Urinary bladder (tissue), 4 donors: ENCODE measurements around the gene ALK. TPM values are rescaled to one million over a fixed set of nuclear protein-coding genes. Genes with fewer than 3 reads are reported as not detected.
A peak's percentile ranks its signal among the peaks of the same experiment; 100 is the strongest.

Experiments used
- DNase-seq: peaks from one replicate; pipeline ENCODE4 v3.0.0-alpha.2; 2015; ENCODE audit errors: extremely low spot score
- H3K27ac ChIP-seq: one replicate; pipeline ENCODE4 v1.5.1; 2013; ENCODE audit warnings: low read depth, mild to moderate bottlenecking, moderate library complexity
- H3K36me3 ChIP-seq: one replicate; pipeline ENCODE4 v1.6.1; 2013; ENCODE audit warnings: mild to moderate bottlenecking, moderate library complexity; ENCODE audit not compliant: insufficient read depth
- H3K4me1 ChIP-seq: one replicate; pipeline ENCODE4 v1.6.1; 2013; ENCODE audit warnings: mild to moderate bottlenecking, moderate library complexity; ENCODE audit not compliant: insufficient read depth
- H3K4me3 ChIP-seq: one replicate; pipeline ENCODE4 v1.5.1; 2013; ENCODE audit warnings: low read depth, low read length
- WGBS: extraction: QIAGEN DNeasy Blood & Tissue Kit; methylation state at CpG from one replicate; pipeline ENCODE4 v1.1.7; 2013; 5-methylcytosine and 5-hydroxymethylcytosine counted together
- polyA plus RNA-seq: library from polyadenylated mRNA; stranded (reverse); fragments of 200-250 nt; gene quantifications from one replicate; pipeline ENCODE4 v1.2.3, GENCODE V29; 2013
- total RNA-seq: library from RNA; depleted of rRNA; stranded (reverse); fragments of >200 nt; gene quantifications from one replicate; pipeline ENCODE4 v1.2.3, GENCODE V29; 2014
- donor health status: healthy with polysubstance abuse.
- donor health status: healthy.

ALK gene
- total and polyA plus RNA-seq, 2 donors = 0.29 to 1.0 TPM

GRCh38 chr2:29544917-29545316 is 376.5 kb downstream of the ALK start:
- 73% methylated on average over 2 of the region's 2 CpGs for WGBS
- Histone ChIP-seq H3K4me3 (no peak overlapping the region), H3K4me1 (no peaks in the 10 kb centered on the region), H3K36me3 (no peaks in the 10 kb centered on the region), H3K27ac (no peak overlapping the region)
- DNase-seq = no peak

GRCh38 chr2:29544031-29544430 is 377.4 kb downstream of the ALK start:
- DNase-seq = no peak
- H3K4me1 ChIP-seq = no peaks in the 10 kb centered on the region

GRCh38 chr2:29535188-29535587 is 386.2 kb downstream of the ALK start:
- H3K36me3 ChIP-seq = no peaks in the 10 kb centered on the region
- 96% methylated on average over 1 of the region's 1 CpG for WGBS
- no peaks in the 10 kb centered on the region for H3K4me1 ChIP-seq
- H3K27ac ChIP-seq = no peak overlapping the region
- DNase-seq = no peak
- H3K4me3 ChIP-seq = no peak overlapping the region

More at GRCh38 chr2:29544031-29544430, 377.4 kb downstream of the ALK start:
- H3K4me3 ChIP-seq = no peak overlapping the region
- H3K36me3 ChIP-seq = no peaks in the 10 kb centered on the region
- 79% methylated on average over 3 of the region's 3 CpGs for WGBS
- no peak overlapping the region for H3K27ac ChIP-seq

GRCh38 chr2:29532436-29532835 is 388.9 kb downstream of the ALK start:
- 59% methylated on average over 1 of the region's 1 CpG for WGBS
- no peaks in the 10 kb centered on the region for H3K36me3 ChIP-seq
- H3K27ac ChIP-seq = no peak overlapping the region
- no peaks in the 10 kb centered on the region for H3K4me1 ChIP-seq
- no peak overlapping the region for H3K4me3 ChIP-seq
- no peak for DNase-seq

DNA sequence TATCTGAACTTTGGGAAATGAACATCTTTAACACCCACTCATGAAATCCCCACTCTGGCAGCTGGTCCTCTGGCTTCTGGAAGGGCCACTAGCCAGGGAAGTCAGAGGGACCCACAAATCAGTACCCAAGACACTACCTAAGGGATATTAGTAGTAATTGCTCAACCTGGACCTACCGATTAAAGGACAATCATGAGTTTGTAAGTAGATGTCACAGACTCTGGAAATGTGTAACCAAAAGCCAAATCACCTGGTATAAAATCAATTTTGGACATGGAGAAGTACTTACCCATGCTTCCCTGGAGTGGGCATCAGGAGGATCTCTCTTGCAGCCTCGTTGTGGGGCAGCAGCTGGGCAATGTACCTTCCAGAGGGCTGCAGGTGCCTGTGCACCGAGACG is 389.8 kb downstream of the ALK start:
- no peak overlapping the region for H3K27ac ChIP-seq
- H3K4me3 ChIP-seq = no peak overlapping the region
- no peak for DNase-seq
- 95% methylated on average over 4 of the region's 4 CpGs for WGBS
- no peaks in the 10 kb centered on the region for H3K36me3 ChIP-seq
- H3K4me1 ChIP-seq = no peaks in the 10 kb centered on the region

- H3K27ac ChIP-seq = no peak overlapping the region
- no peaks in the 10 kb centered on the region for H3K36me3 ChIP-seq
- no peak for DNase-seq
- no peak overlapping the region for H3K4me3 ChIP-seq
- no peaks in the 10 kb centered on the region for H3K4me1 ChIP-seq
- WGBS = 80% methylated on average over 2 of the region's 2 CpGs
Observed at GRCh38 chr2:29530281-29530680, 391.1 kb downstream of the ALK start.

DNA sequence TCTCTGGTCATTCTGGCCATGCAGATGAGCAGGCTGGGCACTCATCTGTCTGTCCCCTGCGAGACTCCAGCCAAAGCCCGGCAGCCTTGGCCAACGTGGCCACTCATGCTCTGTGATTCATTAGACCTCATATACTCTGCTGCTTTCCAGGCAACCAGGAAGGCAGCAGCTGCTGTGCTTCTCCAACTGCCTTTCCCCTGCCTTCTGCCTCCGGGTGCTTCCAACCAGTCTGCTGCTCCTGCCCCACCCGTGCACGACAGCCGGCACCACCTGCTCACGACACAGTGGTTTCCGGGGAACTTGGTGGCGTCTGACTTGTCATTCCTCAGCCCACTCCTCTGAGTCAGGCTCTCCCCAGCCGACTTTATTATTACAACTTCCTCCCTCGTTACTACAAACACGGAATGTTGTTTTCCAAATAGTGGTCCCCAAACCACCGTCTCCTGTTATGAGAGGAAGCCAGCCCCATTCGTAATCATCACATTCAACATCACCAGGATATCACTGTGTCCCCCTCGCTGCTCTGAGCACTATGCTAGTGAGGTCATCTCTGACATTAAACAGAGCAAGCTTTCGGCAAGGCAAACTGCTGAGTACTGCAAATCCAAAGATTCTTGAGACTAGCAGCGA is 392.4 kb downstream of the ALK start:
- Histone ChIP-seq H3K36me3 (no peaks in the 10 kb centered on the region), H3K4me1 (no peaks in the 10 kb centered on the region), H3K27ac (no peak overlapping the region), H3K4me3 (no peak overlapping the region)
- 14% methylated on average over 18 of the region's 18 CpGs for WGBS
- DNase-seq = peak; percentile 20

DNA sequence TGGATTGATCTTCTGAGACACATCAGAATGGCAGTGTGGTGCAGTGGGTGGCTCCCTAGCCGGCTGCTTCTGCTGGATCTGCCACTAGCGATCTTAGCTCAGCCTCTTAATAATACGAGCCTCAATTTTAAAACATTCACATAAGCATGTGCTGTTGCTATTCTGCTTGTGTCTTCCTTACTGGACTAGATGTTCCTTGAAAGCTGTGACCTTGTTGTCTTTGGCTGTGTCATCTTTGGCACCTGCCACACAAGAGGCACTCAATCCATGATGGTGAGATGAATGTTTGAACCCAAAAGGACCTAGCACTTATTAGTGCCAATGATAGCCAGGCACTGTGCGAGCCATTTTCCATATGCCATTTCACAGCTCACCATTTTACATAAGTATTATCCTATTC is 393.0 kb downstream of the ALK start:
- no peaks in the 10 kb centered on the region for H3K36me3 ChIP-seq
- 92% methylated on average over 4 of the region's 4 CpGs for WGBS

GRCh38 chr2:29527947-29528346 is 393.4 kb downstream of the ALK start:
- Histone ChIP-seq H3K4me3 (no peak overlapping the region), H3K4me1 (no peaks in the 10 kb centered on the region), H3K27ac (no peak overlapping the region), H3K36me3 (no peaks in the 10 kb centered on the region)
- 81% methylated on average over 8 of the region's 8 CpGs for WGBS
- DNase-seq = no peak

More for the DNA sequence above, 393.0 kb downstream of the ALK start:
- no peak overlapping the region for H3K4me3 ChIP-seq
- no peak for DNase-seq
- no peaks in the 10 kb centered on the region for H3K4me1 ChIP-seq
- no peak overlapping the region for H3K27ac ChIP-seq

- Histone ChIP-seq H3K4me1 (no peaks in the 10 kb centered on the region), H3K4me3 (no peak overlapping the region), H3K27ac (no peak overlapping the region), H3K36me3 (no peaks in the 10 kb centered on the region)
- WGBS = 92% methylated on average over 7 of the region's 7 CpGs
- DNase-seq = no peak
Observed at GRCh38 chr2:29526587-29527586, 394.5 kb downstream of the ALK start.

DNA sequence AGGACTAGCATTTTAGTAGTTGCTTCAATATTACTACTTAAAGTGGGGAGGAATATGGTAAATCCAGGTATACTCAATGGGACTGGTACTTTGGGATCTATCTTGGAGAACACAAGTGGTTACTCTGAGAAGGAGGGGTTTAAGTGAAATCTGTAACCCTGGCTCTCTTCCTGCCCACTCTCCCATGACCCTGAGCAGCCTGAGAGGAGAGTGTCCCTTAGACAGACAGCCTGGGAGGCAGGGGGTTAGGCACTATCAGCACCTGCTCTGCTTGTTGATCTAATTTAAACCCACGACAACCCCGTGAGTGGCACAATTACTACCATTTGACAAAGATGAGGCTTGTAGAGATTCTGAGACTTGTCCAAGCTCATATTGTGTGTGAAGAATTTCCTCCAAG is 395.5 kb downstream of the ALK start:
- WGBS = 92% methylated on average over 2 of the region's 2 CpGs

GRCh38 chr2:29524652-29525051 is 396.7 kb downstream of the ALK start:
- Histone ChIP-seq H3K36me3 (no peaks in the 10 kb centered on the region), H3K4me1 (no peaks in the 10 kb centered on the region)
- 91% methylated on average over 1 of the region's 1 CpG for whole genome bisulfite sequencing

More for the DNA sequence above, 395.5 kb downstream of the ALK start:
- Histone ChIP-seq H3K36me3 (no peaks in the 10 kb centered on the region), H3K27ac (no peak overlapping the region), H3K4me1 (no peaks in the 10 kb centered on the region), H3K4me3 (no peak overlapping the region)
- no peak for DNase-seq

GRCh38 chr2:29522951-29523669 is 398.3 kb downstream of the ALK start:
- Histone ChIP-seq H3K4me1 (no peaks in the 10 kb centered on the region), H3K36me3 (no peaks in the 10 kb centered on the region), H3K27ac (no peak overlapping the region), H3K4me3 (no peak overlapping the region)
- no peak for DNase-seq
- WGBS = 66% methylated on average over 5 of the region's 5 CpGs

More at GRCh38 chr2:29524652-29525051, 396.7 kb downstream of the ALK start:
- Histone ChIP-seq H3K27ac (no peak overlapping the region), H3K4me3 (no peak overlapping the region)
- DNase-seq = no peak
